Ovary (tissue), 9 donors: ENCODE data around the gene BATF. TPM values are rescaled to one million over a fixed set of nuclear protein-coding genes. Genes with fewer than 3 reads are reported as not detected.

ENCODE experiments used
- DNase-seq, 5 donors: peaks; one replicate each; pipeline ENCODE4 v3.0.0-alpha.2; 2019 to 2020
- H3K27ac ChIP-seq, 2 donors: fragments of 200-600 bp; one replicate each; pipeline versions ENCODE4 v1.5.1 to v1.8.0; 2019 to 2022
- H3K27me3 ChIP-seq: fragments of 200-600 bp; one replicate; pipeline ENCODE4 v1.8.0; 2022
- H3K36me3 ChIP-seq: fragments of 200-600 bp; sonication (generic); one replicate; pipeline ENCODE4 v1.5.1; 2019
- H3K4me1 ChIP-seq: one replicate; pipeline ENCODE4 v1.8.1; 2013; ENCODE audit warnings: mild to moderate bottlenecking, moderate library complexity; ENCODE audit not compliant: insufficient read depth
- H3K4me3 ChIP-seq: fragments of 200-600 bp; sonication (generic); one replicate; pipeline ENCODE4 v1.5.1; 2017
- H3K9me3 ChIP-seq, 2 donors: fragments of 200-600 bp in 1 of 2; sonication (generic) in 1 of 2; one replicate each; pipeline versions ENCODE4 v1.5.1 to v1.8.1; 2013 to 2019; ENCODE audit warnings: mild to moderate bottlenecking in 1 of 2, moderate library complexity in 1 of 2
- EP300 ChIP-seq: sonication (generic); formaldehyde crosslinking; IDR thresholded peaks from one replicate; pipeline ENCODE4 v1.6.1; 2017; ENCODE audit warnings: antibody characterized with exemption
- POLR2A ChIP-seq: fragments of 450-650 bp; IDR thresholded peaks from one replicate; pipeline ENCODE4 v1.6.1; 2017; ENCODE audit warnings: antibody characterized with exemption, mild to moderate bottlenecking, moderate library complexity
- WGBS, 3 donors: extraction: QIAGEN DNeasy Blood & Tissue Kit in 1 of 3; methylation state at CpG; one replicate each; pipeline versions ENCODE4 v1.1.5 to v1.1.7; 2013 to 2017; 5-methylcytosine and 5-hydroxymethylcytosine counted together
- intact Hi-C, 4 donors: fragments of 100-400 bp; cut with DNase I; formaldehyde crosslinking; loops; one replicate each; pipeline versions ENCODE4 v1.11.0 to v1.15.1; 2022 to 2023
- polyA plus RNA-seq, 2 donors: library from polyadenylated mRNA; stranded (reverse); fragments of 200-250 nt in 1 of 2; fragments of 350-450 nt in 1 of 2; fragmentation: Illumina TruSeq in 1 of 2; extraction: RNeasy Lipid Tissue Mini Kit (QIAGEN cat#74804) in 1 of 2; gene quantifications; one replicate each; pipeline ENCODE4 v1.2.3, GENCODE V29; 2013 to 2014
- total RNA-seq, 7 donors: library from RNA; depleted of rRNA in 2 of 7; stranded (reverse); fragments of >200 nt in 2 of 7; fragmentation: NEBNext Ultra II Directional in 3 of 7; extraction: Animal tissue kit (Norgen Biotek cat#: 25700) in 3 of 7; gene quantifications; one replicate each; pipeline versions ENCODE4 v1.1.0 to v1.2.4, GENCODE V29; 2016 to 2023
- TF ChIP-seq, protein P1 (sequence below), 3 donors: fragments of 450-650 bp in 2 of 3; fragments of 200-600 bp in 1 of 3; IDR thresholded peaks; one replicate each; pipeline versions ENCODE4 v1.5.1 to v1.8.0; 2016 to 2022; ENCODE audit warnings: antibody characterized with exemption in 3 of 3, mild to moderate bottlenecking in 1 of 3
- donor health status: DM: no; HTN: no; CAD: no; lungs with moderate emphysema.
- donor health status: DM: no; HTN: no; CAD: no.
- donor health status: Bipolar disorder and iron deficiency.
- donor health status: DM: yes; HTN: yes; CAD: no.
- donor health status: DM: no; HTN: no; CAD: no.
- donor health status: DM: yes; HTN: yes; CAD: no.

BATF gene
- total and polyA plus RNA-seq, 9 donors, result 0.45 to 1.7 (median 0.69) TPM

GRCh38 chr14:75493592-75494087 lies 28.6 kb upstream of the BATF start:
- DNase-seq, result no peak
- intact Hi-C loops, result no loop called here
- Histone ChIP-seq H3K36me3 (no peaks in the 10 kb centered on the region), H3K27ac (no peak overlapping the region), H3K9me3 (no peaks in the 10 kb centered on the region), H3K27me3 (no peaks in the 10 kb centered on the region), H3K4me1 (no peaks in the 10 kb centered on the region), H3K4me3 (no peak overlapping the region)
- 71 to 77% (median 72%) methylated on average over 8 of the region's 8 CpGs for WGBS, 3 donors
- TF ChIP-seq POLR2A (no peak), EP300 (no peak)
- TF ChIP-seq, protein P1, sequence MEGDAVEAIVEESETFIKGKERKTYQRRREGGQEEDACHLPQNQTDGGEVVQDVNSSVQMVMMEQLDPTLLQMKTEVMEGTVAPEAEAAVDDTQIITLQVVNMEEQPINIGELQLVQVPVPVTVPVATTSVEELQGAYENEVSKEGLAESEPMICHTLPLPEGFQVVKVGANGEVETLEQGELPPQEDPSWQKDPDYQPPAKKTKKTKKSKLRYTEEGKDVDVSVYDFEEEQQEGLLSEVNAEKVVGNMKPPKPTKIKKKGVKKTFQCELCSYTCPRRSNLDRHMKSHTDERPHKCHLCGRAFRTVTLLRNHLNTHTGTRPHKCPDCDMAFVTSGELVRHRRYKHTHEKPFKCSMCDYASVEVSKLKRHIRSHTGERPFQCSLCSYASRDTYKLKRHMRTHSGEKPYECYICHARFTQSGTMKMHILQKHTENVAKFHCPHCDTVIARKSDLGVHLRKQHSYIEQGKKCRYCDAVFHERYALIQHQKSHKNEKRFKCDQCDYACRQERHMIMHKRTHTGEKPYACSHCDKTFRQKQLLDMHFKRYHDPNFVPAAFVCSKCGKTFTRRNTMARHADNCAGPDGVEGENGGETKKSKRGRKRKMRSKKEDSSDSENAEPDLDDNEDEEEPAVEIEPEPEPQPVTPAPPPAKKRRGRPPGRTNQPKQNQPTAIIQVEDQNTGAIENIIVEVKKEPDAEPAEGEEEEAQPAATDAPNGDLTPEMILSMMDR (IDR thresholded peaks at IDR 0.05), result no peak

DNA sequence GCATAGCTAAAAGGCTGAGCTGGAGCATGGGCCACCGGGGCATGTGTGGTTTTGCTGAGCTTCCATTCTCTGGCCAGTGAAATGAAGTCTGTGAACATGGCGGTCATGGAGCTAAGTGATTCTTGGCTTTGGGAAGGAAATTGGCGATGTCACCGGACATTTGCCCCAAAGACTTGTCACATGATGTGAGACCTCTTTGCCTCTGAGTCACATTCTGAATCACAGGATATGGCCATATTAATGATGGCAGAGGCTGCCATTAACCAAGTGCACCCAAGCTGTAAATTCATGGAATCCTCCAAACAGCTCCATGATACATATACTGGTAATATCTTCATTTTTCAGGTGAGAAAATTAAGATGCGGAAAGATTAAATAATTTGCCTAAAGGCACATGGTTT lies 27.4 kb upstream of the BATF start:
- no peaks in the 10 kb centered on the region for H3K36me3 ChIP-seq
- H3K9me3 ChIP-seq, result no peaks in the 10 kb centered on the region
- no peaks in the 10 kb centered on the region for H3K27me3 ChIP-seq
- WGBS, 3 donors, result 92 to 96% (median 96%) methylated on average over 5 of the region's 5 CpGs
- TF ChIP-seq POLR2A, result no peak
- TF ChIP-seq, protein P1 (IDR thresholded peaks at IDR 0.05), result no peak
- TF ChIP-seq EP300, result no peak
- no peak overlapping the region for H3K4me3 ChIP-seq
- DNase-seq, result no peak
- no peaks in the 10 kb centered on the region for H3K4me1 ChIP-seq
- no peak overlapping the region for H3K27ac ChIP-seq
- intact Hi-C loops, result no loop called here

GRCh38 chr14:75495399-75495798 lies 26.9 kb upstream of the BATF start:
- H3K36me3 ChIP-seq, result no peaks in the 10 kb centered on the region
- no peak overlapping the region for H3K27ac ChIP-seq
- no peaks in the 10 kb centered on the region for H3K9me3 ChIP-seq
- no peaks in the 10 kb centered on the region for H3K27me3 ChIP-seq
- no peak overlapping the region for H3K4me3 ChIP-seq
- WGBS, 3 donors, result 85 to 89% (median 86%) methylated on average over 3 of the region's 3 CpGs
- no peak for DNase-seq
- intact Hi-C loops, result no loop called here
- H3K4me1 ChIP-seq, result no peaks in the 10 kb centered on the region
- no peak for TF ChIP-seq POLR2A
- TF ChIP-seq, protein P1 (IDR thresholded peaks at IDR 0.05), result no peak
- no peak for TF ChIP-seq EP300

DNA sequence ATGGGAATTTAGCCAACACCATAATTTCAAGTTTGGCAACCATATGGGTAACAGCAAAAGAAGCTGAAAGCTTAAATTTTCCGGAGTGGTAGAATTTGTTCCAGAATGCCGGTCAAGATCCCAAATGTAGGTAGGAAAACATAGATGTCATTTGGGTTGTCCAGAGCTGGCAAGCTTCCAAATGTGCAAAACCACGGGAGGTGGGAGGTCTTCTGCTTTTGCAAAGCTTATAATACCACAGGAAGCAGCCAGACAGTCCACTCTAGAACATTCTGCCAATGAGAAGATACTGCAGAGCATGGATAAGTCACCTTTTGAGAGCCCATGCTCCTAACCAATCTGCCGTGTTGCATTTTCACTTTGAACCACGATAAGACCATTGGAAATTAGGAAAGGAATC lies 26.4 kb upstream of the BATF start:
- H3K27me3 ChIP-seq, result no peaks in the 10 kb centered on the region
- no peak overlapping the region for H3K4me3 ChIP-seq
- WGBS, 3 donors, result 49 to 67% (median 51%) methylated on average over 5 of the region's 5 CpGs
- H3K36me3 ChIP-seq, result no peaks in the 10 kb centered on the region
- H3K27ac ChIP-seq, result no peak overlapping the region
- TF ChIP-seq EP300 (no peak), POLR2A (no peak)
- TF ChIP-seq, protein P1 (IDR thresholded peaks at IDR 0.05), result no peak
- no peaks in the 10 kb centered on the region for H3K9me3 ChIP-seq
- DNase-seq, result no peak
- intact Hi-C loops, result no loop called here
- H3K4me1 ChIP-seq, result no peaks in the 10 kb centered on the region
